Esophagus (tissue), 2 donors: ENCODE results near the gene MEMO1. TPM values are rescaled to one million over a fixed set of nuclear protein-coding genes. Genes with fewer than 3 reads are reported as not detected.
"Not testable (repeated sequence)": the region's sequence is repeated elsewhere in the genome, so short reads cannot be mapped to it uniquely, and the experiment has no call there.

Experiments
- H3K27ac ChIP-seq, 2 donors: one replicate each; pipeline ENCODE4 v1.5.1; 2013; ENCODE audit warnings: low read depth in 2 of 2, mild to moderate bottlenecking in 2 of 2, inconsistent platforms in 1 of 2, low read length in 1 of 2, moderate library complexity in 1 of 2
- H3K27me3 ChIP-seq, 2 donors: one replicate each; pipeline ENCODE4 v1.6.1; 2013; ENCODE audit warnings: low read length in 2 of 2, control low read depth in 1 of 2, mild to moderate bottlenecking in 1 of 2; ENCODE audit not compliant: insufficient read depth in 2 of 2, control insufficient read depth in 1 of 2
- H3K36me3 ChIP-seq, 2 donors: one replicate each; pipeline ENCODE4 v1.6.1; 2013; ENCODE audit warnings: low read length in 1 of 2; ENCODE audit not compliant: control insufficient read depth in 2 of 2, insufficient read depth in 2 of 2
- H3K4me1 ChIP-seq, 2 donors: one replicate each; pipeline ENCODE4 v1.6.1; 2013; ENCODE audit warnings: low read length in 1 of 2; ENCODE audit not compliant: control insufficient read depth in 2 of 2, insufficient read depth in 2 of 2
- H3K4me3 ChIP-seq, 2 donors: one replicate each; pipeline ENCODE4 v1.5.1; 2013; ENCODE audit warnings: low read length in 2 of 2, mild to moderate bottlenecking in 2 of 2, low read depth in 1 of 2, moderate library complexity in 1 of 2
- H3K9me3 ChIP-seq, 2 donors: one replicate each; pipeline ENCODE4 v1.6.1; 2013; ENCODE audit warnings: mild to moderate bottlenecking in 2 of 2, low read depth in 1 of 2, low read length in 1 of 2, moderate library complexity in 1 of 2; ENCODE audit not compliant: control insufficient read depth in 2 of 2, insufficient read depth in 1 of 2
- WGBS, 2 donors: extraction: QIAGEN DNeasy Blood & Tissue Kit; methylation state at CpG; one replicate each; pipeline ENCODE4 v1.1.7; 2013; 5-methylcytosine and 5-hydroxymethylcytosine counted together
- polyA plus RNA-seq, 2 donors: library from polyadenylated mRNA; stranded (reverse); fragments of 200-250 nt; gene quantifications; one replicate each; pipeline ENCODE4 v1.2.3, GENCODE V29; 2013
- donor health status: healthy with polysubstance abuse.
- donor health status: Bipolar disorder and iron deficiency.

MEMO1 gene
- polyA plus RNA-seq, 2 donors, result 50.5 to 73.8 TPM

DNA sequence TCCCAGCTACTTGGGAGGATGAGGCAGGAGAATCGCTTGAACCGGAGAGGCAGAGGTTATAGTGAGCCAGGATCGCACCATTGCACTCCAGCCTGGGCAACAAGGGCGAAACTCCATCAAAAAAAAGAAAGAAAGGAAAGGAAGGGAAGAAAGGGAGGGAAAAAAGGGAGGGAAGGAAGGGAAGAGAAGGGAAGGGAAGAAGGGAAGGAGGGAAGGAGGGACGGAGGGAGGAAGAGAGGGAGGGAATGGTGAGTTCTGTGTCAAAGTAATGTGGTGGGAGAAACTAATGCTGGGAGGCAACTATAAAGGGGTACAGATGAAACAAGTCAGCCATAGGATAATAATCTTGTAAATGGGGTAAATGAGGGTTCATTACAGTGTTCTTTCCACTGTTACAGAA lies 45.7 kb downstream of the MEMO1 start:
- 94 to 97% methylated on average over 5 of the region's 5 CpGs for WGBS, 2 donors
- Histone ChIP-seq H3K27ac (no peak overlapping the region), H3K9me3 (no peaks in the 10 kb centered on the region), H3K27me3 (no peaks in the 10 kb centered on the region), H3K4me1 (peaks cover 0 to 3% of the 10 kb centered on the region in 2 donors), H3K4me3 (no peak overlapping the region), H3K36me3 (no peaks in the 10 kb centered on the region)

DNA sequence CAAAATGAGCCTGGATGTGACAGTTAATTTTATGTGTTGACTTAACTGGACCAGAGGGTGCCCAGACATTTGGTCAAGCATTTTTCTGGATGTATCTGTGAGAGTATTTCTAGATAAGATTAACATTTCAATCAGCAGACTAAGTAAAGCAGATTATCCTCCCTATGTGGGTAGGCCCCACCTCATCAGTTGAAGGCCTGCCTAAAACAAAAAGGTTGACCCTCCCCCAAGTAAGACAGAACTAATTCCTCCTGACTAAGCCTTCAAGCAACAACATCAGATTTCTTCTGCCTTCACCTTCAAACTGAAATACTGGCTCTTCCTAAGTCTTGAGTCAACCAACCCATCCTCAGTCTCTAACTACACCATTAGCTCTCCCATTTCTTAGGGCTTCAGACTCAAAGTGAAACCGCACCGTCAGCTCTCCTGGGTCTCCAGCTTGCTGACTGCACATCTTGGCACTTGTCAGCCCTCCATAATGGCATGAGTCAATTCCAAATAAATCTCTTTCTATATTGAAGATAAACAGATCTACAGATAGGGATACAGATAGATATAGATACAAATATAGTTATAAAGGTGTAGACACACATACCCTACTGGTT lies 47.9 kb downstream of the MEMO1 start:
- Histone ChIP-seq H3K27me3 (no peaks in the 10 kb centered on the region), H3K27ac (no peak overlapping the region), H3K4me1 (peaks cover 0 to 3% of the 10 kb centered on the region in 2 donors), H3K4me3 (no peak overlapping the region), H3K36me3 (no peaks in the 10 kb centered on the region), H3K9me3 (no peaks in the 10 kb centered on the region)
- 85 to 88% methylated on average over 2 of the region's 2 CpGs for WGBS, 2 donors

DNA sequence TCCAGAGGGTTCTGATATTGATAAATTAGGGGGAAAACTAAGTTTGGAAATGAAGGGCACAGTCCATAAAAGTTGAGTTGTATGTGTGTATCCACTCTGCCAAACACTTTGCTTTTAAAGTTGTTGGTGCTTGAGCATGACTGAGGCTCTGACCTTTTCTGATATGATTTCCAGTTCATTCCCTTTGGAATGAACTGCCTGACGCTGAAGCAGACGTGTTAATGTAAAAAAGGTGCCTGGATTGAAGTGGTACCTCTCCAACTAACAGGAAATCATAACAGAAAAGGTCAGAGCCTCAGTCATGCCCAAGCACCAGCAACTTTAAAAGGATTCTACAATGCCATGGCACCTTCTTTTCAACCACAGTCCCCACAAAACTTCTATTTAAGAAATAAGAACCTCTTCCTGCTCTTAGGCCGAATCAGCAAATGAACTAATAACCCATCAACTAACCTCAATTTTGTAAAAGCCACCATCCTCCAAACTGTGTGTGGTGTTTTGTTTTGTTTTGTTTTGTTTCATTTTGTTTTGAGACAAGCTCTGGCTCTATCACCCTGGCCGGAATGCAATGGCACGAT lies 52.6 kb downstream of the MEMO1 start:
- Histone ChIP-seq H3K4me1 (peaks cover 0 to 3% of the 10 kb centered on the region in 2 donors), H3K36me3 (no peaks in the 10 kb centered on the region), H3K27ac (no peak overlapping the region), H3K9me3 (no peaks in the 10 kb centered on the region), H3K4me3 (no peak overlapping the region), H3K27me3 (no peaks in the 10 kb centered on the region)
- 78 to 79% methylated on average over 5 of the region's 5 CpGs for WGBS, 2 donors

DNA sequence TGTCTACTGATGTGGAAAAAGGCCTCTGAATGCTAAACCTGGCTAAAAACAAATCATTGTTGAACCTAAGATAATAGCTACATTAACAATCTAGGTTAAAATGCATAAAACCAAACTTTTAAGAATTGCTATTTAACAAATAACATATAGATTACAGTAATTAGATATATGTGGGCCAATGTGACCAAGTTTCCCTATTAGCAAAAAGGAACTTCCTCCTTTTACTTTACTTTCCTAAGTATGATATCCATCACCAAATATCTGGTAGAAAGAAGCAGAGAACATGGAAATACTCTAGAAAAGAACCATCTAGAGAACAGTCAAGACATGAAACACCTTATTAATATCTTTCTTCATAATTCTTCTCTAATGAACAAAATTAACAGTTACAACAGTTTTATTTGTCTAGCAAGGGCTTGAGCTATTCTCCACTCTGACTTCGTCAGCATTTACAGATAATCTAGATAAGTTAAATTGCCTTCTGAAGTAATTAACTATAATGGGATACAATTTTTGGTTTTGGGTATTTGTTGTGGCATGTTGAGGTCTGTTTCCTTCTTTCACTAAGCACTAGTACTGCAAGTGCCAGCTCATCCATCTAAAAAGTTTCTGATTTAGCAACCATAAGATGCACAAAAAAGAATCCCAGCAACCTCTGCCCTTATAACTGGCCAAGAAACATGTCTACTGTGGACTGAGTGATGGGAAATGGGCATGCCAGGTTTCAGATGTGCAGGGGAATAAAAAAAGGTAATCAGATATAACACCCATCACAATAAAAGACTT lies 53.3 kb downstream of the MEMO1 start:
- Histone ChIP-seq H3K27me3 (no peaks in the 10 kb centered on the region), H3K27ac (no peak overlapping the region), H3K4me3 (no peak overlapping the region), H3K4me1 (peaks cover 0 to 3% of the 10 kb centered on the region in 2 donors), H3K36me3 (no peaks in the 10 kb centered on the region), H3K9me3 (no peaks in the 10 kb centered on the region)
- 56 to 62% methylated on average over 1 of the region's 1 CpG for WGBS, 2 donors

DNA sequence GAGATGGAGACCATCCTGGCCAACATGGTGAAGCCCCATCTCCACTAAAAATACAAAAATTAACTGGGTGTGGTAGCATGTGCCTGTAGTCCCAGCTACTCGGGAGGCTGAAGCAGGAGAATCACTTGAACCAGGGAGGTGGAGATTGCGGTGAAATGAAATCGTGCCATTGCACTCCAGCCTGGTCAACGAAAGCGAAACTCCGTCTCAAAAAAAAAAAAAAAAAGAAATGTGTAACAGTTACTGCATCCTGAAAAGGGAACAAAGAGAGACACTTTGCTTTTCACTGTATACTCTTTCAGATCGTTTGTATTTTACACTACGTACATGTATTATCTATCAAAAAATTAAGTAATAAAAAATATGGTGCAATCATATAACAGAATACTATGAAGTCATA lies 53.9 kb downstream of the MEMO1 start:
- WGBS, 2 donors, result 86 to 89% methylated on average over 8 of the region's 8 CpGs
- H3K36me3 ChIP-seq, H3K9me3 ChIP-seq, H3K4me3 ChIP-seq, H3K27me3 ChIP-seq, H3K4me1 ChIP-seq, H3K27ac ChIP-seq: not testable (repeated sequence)

DNA sequence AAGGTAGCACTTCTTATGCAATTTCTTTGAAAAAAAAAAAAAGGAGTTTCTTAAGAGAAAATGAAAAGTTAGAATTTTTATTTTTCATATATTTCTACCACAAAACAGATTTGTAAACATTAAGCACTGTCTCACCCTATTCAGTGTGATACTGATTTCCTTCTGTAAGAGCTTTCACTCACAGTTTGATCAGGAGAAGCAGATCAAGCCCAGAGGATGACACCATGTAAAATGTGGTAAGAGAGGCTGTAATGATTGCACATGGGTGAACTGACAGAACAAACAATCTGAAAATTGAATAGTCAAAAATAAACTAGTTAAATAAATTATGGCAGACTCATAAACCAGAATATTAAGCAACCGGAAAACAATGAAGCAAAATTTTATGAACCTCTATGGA lies 54.5 kb downstream of the MEMO1 start:
- WGBS, 2 donors, result 98 to 100% methylated on average over 1 of the region's 1 CpG
- H3K4me1 ChIP-seq, result no peaks in the 10 kb centered on the region
- no peaks in the 10 kb centered on the region for H3K9me3 ChIP-seq
- H3K27me3 ChIP-seq, result no peaks in the 10 kb centered on the region
- no peaks in the 10 kb centered on the region for H3K36me3 ChIP-seq
- no peak overlapping the region for H3K4me3 ChIP-seq
- H3K27ac ChIP-seq, result no peak overlapping the region

DNA sequence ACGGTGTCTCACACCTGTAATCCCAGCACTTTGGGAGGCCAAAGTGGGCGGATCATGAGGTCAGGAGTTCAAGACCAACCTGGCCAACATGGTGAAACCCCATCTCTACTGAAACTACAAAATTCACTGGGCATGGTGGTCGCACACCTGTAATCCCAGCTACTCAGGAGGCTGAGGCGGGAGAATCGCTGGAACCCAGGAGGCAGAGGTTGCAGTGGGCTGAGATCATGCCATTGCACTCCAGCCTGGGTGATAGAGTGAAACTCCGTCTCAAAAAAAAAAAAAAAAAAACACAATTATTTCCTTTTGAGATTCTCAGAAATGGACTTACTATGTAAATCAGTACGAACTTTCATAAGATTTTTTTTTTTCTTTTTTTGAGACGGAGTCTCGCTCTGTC lies 57.7 kb downstream of the MEMO1 start:
- not testable (repeated sequence) for H3K4me3 ChIP-seq, H3K4me1 ChIP-seq, H3K27me3 ChIP-seq, H3K9me3 ChIP-seq, H3K36me3 ChIP-seq, H3K27ac ChIP-seq
- WGBS, 2 donors, result 95 to 97% methylated on average over 9 of the region's 9 CpGs

DNA sequence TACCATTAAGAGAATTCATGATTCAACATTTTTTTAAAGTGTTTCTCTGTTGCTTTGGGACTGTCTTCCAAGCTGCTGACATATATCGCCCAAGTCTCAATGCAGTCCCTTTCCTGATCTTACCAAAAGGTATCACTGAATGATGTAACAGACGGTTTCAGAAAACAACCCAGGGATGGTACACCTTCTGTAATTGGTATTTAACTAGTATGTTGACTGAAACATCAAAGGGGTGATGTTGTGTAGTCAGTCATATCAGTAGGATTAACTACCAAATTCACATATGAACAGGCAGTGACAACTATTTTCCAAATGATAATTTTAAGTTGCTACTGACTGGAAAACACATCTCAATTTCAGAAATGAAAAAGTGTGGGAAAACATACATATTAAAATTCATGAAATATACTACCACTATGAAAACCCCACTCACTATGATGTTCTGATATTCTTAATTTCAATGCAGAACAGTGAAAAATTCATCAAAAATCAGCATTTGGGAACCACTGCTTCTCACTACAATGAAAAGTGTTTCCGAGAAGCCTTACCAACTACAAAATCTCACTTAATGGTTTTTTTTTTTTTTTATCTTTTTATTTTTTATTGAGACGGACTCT lies 59.8 kb downstream of the MEMO1 start:
- Histone ChIP-seq H3K4me1 (no peaks in the 10 kb centered on the region), H3K9me3 (no peaks in the 10 kb centered on the region), H3K36me3 (no peaks in the 10 kb centered on the region), H3K27me3 (no peaks in the 10 kb centered on the region), H3K4me3 (no peak overlapping the region), H3K27ac (no peak overlapping the region)
- 90 to 91% methylated on average over 4 of the region's 4 CpGs for WGBS, 2 donors

DNA sequence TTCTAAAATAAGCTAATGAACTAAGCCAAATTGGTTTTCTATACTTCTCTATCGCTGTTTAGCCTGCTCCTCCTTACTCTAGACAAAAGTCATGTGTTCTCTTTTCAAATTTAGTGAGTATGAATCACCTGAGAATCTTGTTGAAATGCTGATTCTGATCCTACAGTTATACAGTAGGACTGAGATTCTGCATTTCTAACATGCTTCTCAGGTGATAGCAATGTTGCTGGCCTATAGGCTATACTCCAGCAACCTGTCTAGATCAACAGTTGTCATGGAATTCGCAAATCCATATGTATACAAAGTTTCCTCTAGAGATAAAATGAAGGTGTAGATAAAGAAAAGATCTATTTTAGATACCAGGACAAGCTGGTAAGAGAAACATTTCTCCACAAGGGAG lies 62.9 kb downstream of the MEMO1 start:
- 85 to 94% methylated on average over 2 of the region's 2 CpGs for WGBS, 2 donors
- Histone ChIP-seq H3K36me3 (peaks cover 0 to 2% of the 10 kb centered on the region in 2 donors), H3K27ac (no peak overlapping the region), H3K9me3 (no peaks in the 10 kb centered on the region), H3K4me3 (no peak overlapping the region), H3K4me1 (no peaks in the 10 kb centered on the region), H3K27me3 (no peaks in the 10 kb centered on the region)
